T-helper 1 cell treated with Interleukin-12 subunit alpha and Interleukin-12 subunit beta and Interleukin-4 antibody, amounts not matched to agents 30 μg/mL and 1 μg/mL, for 36 hours (primary cell): ENCODE results near the gene ELMO1.

Source experiments
- H3K27ac Mint-ChIP-seq: one replicate; pipeline ENCODE4 v1.8.0; 2021; ENCODE audit warnings: mild to moderate bottlenecking, mixed read lengths
- H3K27me3 Mint-ChIP-seq: one replicate; pipeline ENCODE4 v1.8.0; 2021; ENCODE audit warnings: low read depth, mixed read lengths
- H3K36me3 Mint-ChIP-seq: one replicate; pipeline ENCODE4 v1.8.0; 2021; ENCODE audit warnings: low read depth, mixed read lengths
- H3K4me1 Mint-ChIP-seq: one replicate; pipeline ENCODE4 v1.8.0; 2021; ENCODE audit warnings: low read depth, mixed read lengths
- H3K4me3 Mint-ChIP-seq: one replicate; pipeline ENCODE4 v1.8.0; 2021; ENCODE audit warnings: mild to moderate bottlenecking, moderate library complexity, mixed read lengths
- H3K9me3 Mint-ChIP-seq: one replicate; pipeline ENCODE4 v1.8.0; 2021; ENCODE audit warnings: mixed read lengths

ELMO1 gene

GRCh38 chr7:37352251-37352880 is 96.3 kb downstream of the ELMO1 start:
- peaks cover 1% of the 10 kb centered on the region for H3K36me3 Mint-ChIP-seq
- no peaks in the 10 kb centered on the region for H3K27me3 Mint-ChIP-seq
- H3K27ac Mint-ChIP-seq, result peak overlapping the region; percentile 79
- H3K4me3 Mint-ChIP-seq, result peak overlapping the region; percentile 94
- peaks cover 60% of the 10 kb centered on the region for H3K4me1 Mint-ChIP-seq
- no peaks in the 10 kb centered on the region for H3K9me3 Mint-ChIP-seq

DNA sequence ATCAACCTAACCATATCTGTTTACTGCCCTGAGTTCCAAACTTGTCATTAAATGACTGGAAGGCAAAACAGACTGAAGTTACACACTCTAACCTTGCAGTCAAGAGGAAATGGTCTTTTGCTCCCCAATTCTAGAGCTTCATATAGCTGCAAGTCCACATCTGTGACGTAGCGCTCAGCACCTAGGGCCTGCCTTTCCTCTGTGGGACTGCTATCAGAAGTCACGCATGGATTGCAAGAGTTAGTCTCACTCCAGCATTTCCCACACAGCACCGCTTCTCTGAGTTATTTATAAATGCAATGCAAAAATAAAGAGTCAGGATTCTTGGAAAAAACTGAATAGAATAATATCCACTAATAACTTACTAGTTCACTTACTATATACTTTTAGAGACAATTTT is 96.9 kb downstream of the ELMO1 start:
- Mint-ChIP-seq H3K27me3 (no peaks in the 10 kb centered on the region), H3K9me3 (no peaks in the 10 kb centered on the region), H3K36me3 (no peaks in the 10 kb centered on the region), H3K4me3 (peak overlapping the region; percentile 18), H3K4me1 (peaks cover 58% of the 10 kb centered on the region), H3K27ac (no peak overlapping the region)

DNA sequence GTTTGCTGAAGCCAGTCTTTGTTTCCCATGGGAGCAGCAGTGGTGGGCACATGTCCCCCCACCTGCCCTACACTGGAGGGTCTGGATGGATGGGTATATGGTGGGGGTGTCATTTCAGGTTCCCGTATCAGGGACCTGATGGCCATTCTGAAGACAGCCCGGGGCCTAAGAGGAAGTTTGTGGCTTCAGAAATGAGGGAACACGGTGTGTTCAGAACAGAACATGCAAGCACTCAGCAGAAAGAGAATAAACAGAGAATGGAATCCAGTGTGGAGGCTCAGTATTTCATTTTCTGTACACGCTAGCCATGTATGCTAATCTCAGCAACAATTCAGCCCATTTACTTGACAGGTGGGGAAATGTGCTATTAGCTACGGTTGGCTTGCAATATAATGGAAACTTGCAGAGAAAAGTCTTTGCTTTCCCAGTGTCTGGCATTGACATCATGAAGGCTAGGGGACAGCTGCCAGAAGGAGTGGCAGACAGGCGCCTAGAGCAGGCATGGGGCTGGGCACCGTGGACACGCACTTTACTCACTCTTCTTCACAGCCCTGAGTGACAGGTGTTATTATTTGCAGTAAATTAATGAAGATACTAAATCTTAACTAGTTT is 98.6 kb downstream of the ELMO1 start:
- no peaks in the 10 kb centered on the region for H3K27me3 Mint-ChIP-seq
- H3K4me3 Mint-ChIP-seq, result no peak overlapping the region
- H3K36me3 Mint-ChIP-seq, result no peaks in the 10 kb centered on the region
- peaks cover 56% of the 10 kb centered on the region for H3K4me1 Mint-ChIP-seq
- H3K9me3 Mint-ChIP-seq, result no peaks in the 10 kb centered on the region
- no peak overlapping the region for H3K27ac Mint-ChIP-seq

GRCh38 chr7:37348982-37349381 is 99.7 kb downstream of the ELMO1 start:
- Mint-ChIP-seq H3K36me3 (no peaks in the 10 kb centered on the region), H3K27me3 (no peaks in the 10 kb centered on the region), H3K27ac (peak overlapping the region; percentile 18), H3K4me1 (peaks cover 55% of the 10 kb centered on the region), H3K4me3 (no peak overlapping the region), H3K9me3 (no peaks in the 10 kb centered on the region)

- H3K36me3 Mint-ChIP-seq, result peaks cover 2% of the 10 kb centered on the region
- H3K27me3 Mint-ChIP-seq, result no peaks in the 10 kb centered on the region
- no peak overlapping the region for H3K4me3 Mint-ChIP-seq
- no peaks in the 10 kb centered on the region for H3K9me3 Mint-ChIP-seq
- H3K27ac Mint-ChIP-seq, result no peak overlapping the region
- peaks cover 46% of the 10 kb centered on the region for H3K4me1 Mint-ChIP-seq
Measured at GRCh38 chr7:37346761-37347160, 101.9 kb downstream of the ELMO1 start.

DNA sequence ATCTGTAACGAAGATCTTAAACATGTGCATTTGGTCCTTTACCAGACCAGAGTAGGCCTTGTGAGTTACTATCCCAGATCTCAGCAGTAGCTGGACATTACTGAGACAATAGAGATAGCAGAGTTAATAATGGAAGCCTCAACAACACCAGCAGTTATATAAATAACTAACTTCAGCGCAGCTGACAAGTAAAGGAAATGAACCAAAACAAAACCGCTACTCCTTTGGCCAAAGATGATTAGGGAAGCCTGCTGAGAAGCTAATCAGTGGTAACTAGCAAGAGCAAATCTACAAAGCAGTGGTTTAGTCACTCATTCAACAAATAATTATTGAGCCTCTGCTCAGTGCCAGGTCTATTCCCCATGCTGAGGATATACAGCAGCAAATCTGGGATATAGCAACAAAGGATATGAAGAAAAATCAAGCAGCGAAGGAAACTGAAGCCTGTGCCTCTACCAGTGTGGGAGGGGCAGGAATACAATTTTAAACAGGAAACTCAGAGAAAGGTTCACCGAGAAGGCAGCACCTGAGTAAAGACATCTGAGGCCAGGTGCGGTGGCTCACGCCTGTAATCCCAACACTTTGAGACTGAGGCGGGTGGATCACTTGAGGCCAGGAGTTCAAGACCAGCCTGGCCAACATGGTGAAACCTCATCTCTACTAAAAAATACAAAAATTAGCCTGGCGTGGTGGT is 103.6 kb downstream of the ELMO1 start:
- Mint-ChIP-seq H3K4me1 (peaks cover 51% of the 10 kb centered on the region), H3K27me3 (no peaks in the 10 kb centered on the region), H3K36me3 (peaks cover 11% of the 10 kb centered on the region), H3K9me3 (no peaks in the 10 kb centered on the region), H3K4me3 (peak overlapping the region; percentile 44), H3K27ac (peak overlapping the region; percentile 80)

DNA sequence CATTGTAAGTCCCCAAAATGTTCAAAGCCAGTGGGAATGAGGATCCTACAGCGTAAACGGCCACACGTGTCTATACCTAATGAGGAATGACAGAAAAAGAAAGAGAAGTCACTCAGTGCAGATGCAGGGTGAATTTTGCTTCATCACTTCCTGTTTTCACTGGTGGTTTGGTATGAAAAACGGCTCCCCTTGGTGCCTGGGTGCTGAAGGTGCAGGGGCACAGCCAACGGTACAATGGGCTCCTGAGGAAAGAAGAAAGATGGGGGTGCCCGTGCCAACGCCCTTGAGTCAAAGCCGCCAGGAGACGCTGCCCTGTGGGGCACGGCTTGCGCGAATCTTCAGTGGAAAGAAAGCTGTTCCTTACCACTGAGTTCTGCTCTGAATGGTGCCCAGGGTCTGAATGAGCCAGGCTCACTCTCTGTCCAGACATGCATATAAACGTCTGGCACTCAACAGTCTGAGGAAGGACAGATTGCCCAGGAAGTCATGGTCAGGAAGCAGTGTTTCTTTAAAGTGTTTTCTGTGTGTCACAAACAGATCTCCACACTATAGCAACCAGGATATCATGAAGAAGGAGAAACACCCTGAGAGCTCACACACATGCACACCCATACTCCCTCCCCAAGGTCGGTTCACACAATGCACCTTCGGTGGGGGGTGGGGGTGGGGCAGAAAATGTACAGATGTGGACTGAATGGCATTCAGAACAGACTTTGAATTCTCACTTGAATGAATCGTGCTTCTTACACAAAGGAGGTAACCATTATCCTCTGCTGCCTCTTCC is 105.8 kb downstream of the ELMO1 start:
- Mint-ChIP-seq H3K27me3 (no peaks in the 10 kb centered on the region), H3K4me1 (peaks cover 61% of the 10 kb centered on the region), H3K27ac (peak overlapping the region; percentile 98), H3K4me3 (peak overlapping the region; percentile 96), H3K9me3 (no peaks in the 10 kb centered on the region), H3K36me3 (peaks cover 25% of the 10 kb centered on the region)

- Mint-ChIP-seq H3K4me1 (peaks cover 60% of the 10 kb centered on the region), H3K9me3 (no peaks in the 10 kb centered on the region), H3K36me3 (peaks cover 30% of the 10 kb centered on the region), H3K27ac (peak overlapping the region; percentile 98), H3K4me3 (peak overlapping the region; percentile 96), H3K27me3 (no peaks in the 10 kb centered on the region)
Measured at GRCh38 chr7:37342176-37342687, 106.4 kb downstream of the ELMO1 start.

GRCh38 chr7:37341033-37341630 is 107.5 kb downstream of the ELMO1 start:
- Mint-ChIP-seq H3K9me3 (peaks cover 7% of the 10 kb centered on the region), H3K36me3 (peaks cover 40% of the 10 kb centered on the region), H3K4me3 (peak overlapping the region; percentile 96), H3K4me1 (peaks cover 65% of the 10 kb centered on the region), H3K27me3 (no peaks in the 10 kb centered on the region), H3K27ac (peak overlapping the region; percentile 80)

DNA sequence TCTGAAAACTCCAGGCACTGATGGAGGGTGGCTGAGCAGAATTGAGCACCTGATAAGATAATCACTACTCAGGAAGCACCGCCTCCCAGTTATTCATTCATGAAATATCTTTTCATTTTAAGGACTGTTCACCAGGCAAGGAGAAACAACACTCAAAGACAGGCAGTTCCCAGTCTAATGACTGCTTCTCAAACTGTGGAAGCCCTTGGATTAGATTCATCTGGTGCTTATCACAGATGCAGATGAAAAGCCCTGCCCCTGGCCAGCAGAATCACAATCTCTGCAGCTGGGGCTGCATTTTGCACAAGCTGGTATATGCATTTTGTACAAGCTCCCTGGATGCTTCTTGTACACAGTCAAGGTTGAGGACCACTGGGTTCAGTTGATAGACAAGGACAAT is 109.7 kb downstream of the ELMO1 start:
- no peaks in the 10 kb centered on the region for H3K27me3 Mint-ChIP-seq
- peak overlapping the region; percentile 9 for H3K4me3 Mint-ChIP-seq
- peaks cover 59% of the 10 kb centered on the region for H3K4me1 Mint-ChIP-seq
- H3K36me3 Mint-ChIP-seq, result peaks cover 46% of the 10 kb centered on the region
- peaks cover 7% of the 10 kb centered on the region for H3K9me3 Mint-ChIP-seq
- no peak overlapping the region for H3K27ac Mint-ChIP-seq

DNA sequence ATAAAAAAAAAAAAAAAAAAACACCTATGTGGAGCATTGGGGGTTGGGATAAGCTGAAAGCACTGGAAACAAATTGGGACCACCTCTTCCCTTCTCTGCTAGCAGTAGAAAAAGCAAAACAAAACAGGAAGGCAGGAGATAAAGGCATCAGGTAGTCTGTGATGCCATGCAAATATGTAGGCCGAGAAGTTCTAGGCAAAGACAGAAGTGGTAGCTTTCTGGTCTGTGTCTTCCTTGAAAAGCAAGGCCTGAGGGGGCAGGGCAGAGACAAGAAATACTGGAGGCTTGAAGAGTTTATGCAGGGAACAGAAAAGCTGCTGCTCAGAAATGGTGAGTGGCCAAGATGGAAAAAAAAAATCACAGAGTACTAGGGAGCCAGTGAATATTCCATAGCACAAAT is 111.1 kb downstream of the ELMO1 start:
- H3K4me3 Mint-ChIP-seq, result no peak overlapping the region
- H3K27me3 Mint-ChIP-seq, result no peaks in the 10 kb centered on the region
- H3K27ac Mint-ChIP-seq, result no peak overlapping the region
- peaks cover 7% of the 10 kb centered on the region for H3K9me3 Mint-ChIP-seq
- H3K4me1 Mint-ChIP-seq, result peaks cover 59% of the 10 kb centered on the region
- H3K36me3 Mint-ChIP-seq, result peaks cover 50% of the 10 kb centered on the region

- peaks cover 51% of the 10 kb centered on the region for H3K36me3 Mint-ChIP-seq
Measured at GRCh38 chr7:37336259-37336658, 112.4 kb downstream of the ELMO1 start.

GRCh38 chr7:37333075-37333474 is 115.6 kb downstream of the ELMO1 start:
- peaks cover 52% of the 10 kb centered on the region for H3K36me3 Mint-ChIP-seq
- H3K9me3 Mint-ChIP-seq, result peaks cover 7% of the 10 kb centered on the region
- H3K27ac Mint-ChIP-seq, result no peak overlapping the region
- H3K4me3 Mint-ChIP-seq, result no peak overlapping the region
- H3K27me3 Mint-ChIP-seq, result no peaks in the 10 kb centered on the region
- H3K4me1 Mint-ChIP-seq, result peaks cover 45% of the 10 kb centered on the region

More at GRCh38 chr7:37336259-37336658, 112.4 kb downstream of the ELMO1 start:
- peaks cover 56% of the 10 kb centered on the region for H3K4me1 Mint-ChIP-seq
- H3K27ac Mint-ChIP-seq, result peak overlapping the region; percentile 88
- H3K4me3 Mint-ChIP-seq, result peak overlapping the region; percentile 70
- no peaks in the 10 kb centered on the region for H3K27me3 Mint-ChIP-seq
- H3K9me3 Mint-ChIP-seq, result peaks cover 7% of the 10 kb centered on the region
